Measurements from ENCODE around the gene GPX2.

The GPX2 gene

DNA sequence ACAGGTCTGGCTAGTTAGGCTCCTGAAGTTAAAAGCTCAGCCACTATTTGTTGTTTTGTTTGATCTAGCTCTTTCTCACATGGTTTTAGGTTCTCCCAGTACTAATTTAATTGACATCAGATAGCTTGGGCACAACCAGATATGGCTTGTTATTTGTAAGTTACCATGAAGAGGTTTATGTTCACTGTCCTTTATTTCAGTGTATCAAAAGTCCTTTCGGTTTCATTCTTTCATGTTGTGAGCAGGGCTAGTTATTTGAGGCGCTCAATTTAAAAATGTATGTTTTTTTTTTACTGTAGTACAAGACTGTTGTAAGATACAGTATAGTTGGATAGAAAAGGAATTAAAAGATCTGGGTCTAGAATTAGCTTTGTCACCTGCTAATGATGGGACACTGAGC lies 7.0 kb downstream of the GPX2 start:
- CTCF ChIA-PET, result interaction anchor here (1.5 to 2.0 kb wide), 2 partner anchors 18 to 24 kb away, joined by 6 to 11 read pairs; no protein-coding TSS in a partner anchor
- TF ChIP-seq LEF1 (IDR thresholded peaks at IDR 0.05; ENCODE audit: borderline replicate concordance), result no peak
- no peak for TF ChIP-seq PKNOX1 (IDR thresholded peaks at IDR 0.05)
- TF ChIP-seq ZNF384 (IDR thresholded peaks at IDR 0.05), result no peak
- TF ChIP-seq NFRKB (IDR thresholded peaks at IDR 0.05), result no peak
- no peak for TF ChIP-seq FOXM1 (IDR thresholded peaks at IDR 0.05; ENCODE audit: borderline replicate concordance)
- no peak for TF ChIP-seq ARNT (IDR thresholded peaks at IDR 0.05)
- no peak for TF ChIP-seq ELF4 (IDR thresholded peaks at IDR 0.05)
- TF ChIP-seq FOXA1 (IDR thresholded peaks at IDR 0.05), result no peak
- no peak for TF ChIP-seq HDGF (IDR thresholded peaks at IDR 0.05; ENCODE audit: borderline replicate concordance)
- no peak for TF ChIP-seq CTBP1 (IDR thresholded peaks at IDR 0.05; ENCODE audit: borderline replicate concordance)
- TF ChIP-seq SUZ12 (IDR thresholded peaks at IDR 0.05), result no peak
- TF ChIP-seq SP1 (IDR thresholded peaks at IDR 0.05), result no peak
- TF ChIP-seq TARDBP (IDR thresholded peaks at IDR 0.05), result no peak
- TF ChIP-seq BHLHE40 (IDR thresholded peaks at IDR 0.05; ENCODE audit: borderline replicate concordance), result no peak
- no peak for TF ChIP-seq L3MBTL2 (conservative IDR thresholded peaks at IDR 0.05)
- no peak for TF ChIP-seq FOXK2 (IDR thresholded peaks at IDR 0.05)
- DNase-seq (ENCODE audit: extremely low spot score), result no peak
- POLR2A ChIA-PET, result interaction anchor here (1.2 to 2.4 kb wide), 2 partner anchors 8 to 21 kb away, joined by 3 to 10 read pairs; partner anchors contain the start of gene CHURC1

DNA sequence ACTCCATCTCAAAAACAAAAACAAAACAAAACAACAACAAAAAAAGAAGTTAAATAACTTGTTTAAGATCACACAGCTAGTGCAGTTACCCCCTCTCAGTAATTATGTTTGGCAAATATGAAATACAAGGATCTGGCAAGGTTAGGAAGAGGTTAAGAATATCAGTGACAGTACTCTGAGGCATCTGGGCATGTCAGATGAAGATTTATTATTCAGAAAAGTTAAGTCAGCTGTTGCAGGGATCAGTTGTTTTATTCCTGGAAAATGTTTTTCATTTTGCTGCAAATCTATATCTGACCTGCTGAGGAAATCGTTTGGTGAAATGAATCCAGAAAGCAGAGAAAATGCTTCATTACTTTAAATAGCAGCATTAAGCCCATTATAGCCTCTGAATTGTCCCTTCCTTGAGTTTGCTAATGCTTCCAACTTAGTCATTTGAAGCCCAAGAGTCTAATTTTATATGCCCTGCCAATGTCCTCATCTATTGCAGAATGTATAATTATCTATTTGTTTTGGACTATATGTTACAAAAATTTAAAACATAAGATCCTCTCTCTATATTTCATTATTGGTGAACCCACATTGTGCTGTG lies 8.1 kb downstream of the GPX2 start:
- no peak for DNase-seq (ENCODE audit: extremely low spot score)
- CTCF ChIA-PET, result no interaction called here
- POLR2A ChIA-PET, result no interaction called here
- TF ChIP-seq BHLHE40 (IDR thresholded peaks at IDR 0.05; ENCODE audit: borderline replicate concordance) (no peak), ZNF384 (IDR thresholded peaks at IDR 0.05) (no peak), ELF4 (IDR thresholded peaks at IDR 0.05) (no peak), ARNT (IDR thresholded peaks at IDR 0.05) (no peak)

DNA sequence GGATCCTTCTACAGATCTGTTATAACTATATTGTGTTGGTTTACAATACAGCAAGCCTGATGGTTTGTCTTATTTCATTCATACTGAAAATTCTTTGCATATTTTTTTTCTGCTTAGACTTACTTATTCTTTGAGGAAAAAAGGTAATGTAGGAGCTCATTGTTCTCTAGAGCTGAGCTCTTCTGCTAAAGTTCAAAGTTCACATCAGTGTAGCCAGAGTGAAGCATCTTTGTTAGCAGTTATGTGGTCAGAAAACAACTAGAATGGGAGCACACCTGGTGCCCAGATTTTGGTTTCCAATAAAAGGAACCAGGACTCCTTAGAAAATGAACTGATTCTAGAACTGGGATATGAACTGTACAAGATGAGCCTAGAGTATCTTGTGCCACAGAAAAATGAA lies 10.3 kb downstream of the GPX2 start:
- CTCF ChIA-PET, result interaction anchor here (0.8 kb wide), 1 partner anchor 21 kb away, joined by 3 read pairs; no protein-coding TSS in a partner anchor
- POLR2A ChIA-PET, result no interaction called here

GRCh38 chr14:64931123-64931522 lies 11.4 kb downstream of the GPX2 start:
- POLR2A ChIA-PET, result no interaction called here
- CTCF ChIA-PET, result no interaction called here
- TF ChIP-seq TARDBP (IDR thresholded peaks at IDR 0.05) (no peak), L3MBTL2 (conservative IDR thresholded peaks at IDR 0.05) (no peak), ARNT (IDR thresholded peaks at IDR 0.05) (no peak), SP1 (IDR thresholded peaks at IDR 0.05) (no peak), ELF4 (IDR thresholded peaks at IDR 0.05) (no peak), PKNOX1 (IDR thresholded peaks at IDR 0.05) (no peak), ZNF384 (IDR thresholded peaks at IDR 0.05) (no peak), NFRKB (IDR thresholded peaks at IDR 0.05) (no peak), SUZ12 (IDR thresholded peaks at IDR 0.05) (no peak), CTBP1 (IDR thresholded peaks at IDR 0.05; ENCODE audit: borderline replicate concordance) (no peak), BHLHE40 (IDR thresholded peaks at IDR 0.05; ENCODE audit: borderline replicate concordance) (no peak), LEF1 (IDR thresholded peaks at IDR 0.05; ENCODE audit: borderline replicate concordance) (no peak), FOXM1 (IDR thresholded peaks at IDR 0.05; ENCODE audit: borderline replicate concordance) (no peak)
- DNase-seq (ENCODE audit: extremely low spot score), result no peak

More for the DNA sequence above, 10.3 kb downstream of the GPX2 start:
- TF ChIP-seq LEF1 (IDR thresholded peaks at IDR 0.05; ENCODE audit: borderline replicate concordance) (no peak), ELF4 (IDR thresholded peaks at IDR 0.05) (no peak), BHLHE40 (IDR thresholded peaks at IDR 0.05; ENCODE audit: borderline replicate concordance) (no peak), FOXA1 (IDR thresholded peaks at IDR 0.05) (no peak), FOXK2 (IDR thresholded peaks at IDR 0.05) (no peak), L3MBTL2 (conservative IDR thresholded peaks at IDR 0.05) (no peak), NFRKB (IDR thresholded peaks at IDR 0.05) (no peak), HDGF (IDR thresholded peaks at IDR 0.05; ENCODE audit: borderline replicate concordance) (no peak), SUZ12 (IDR thresholded peaks at IDR 0.05) (no peak), ZNF384 (IDR thresholded peaks at IDR 0.05) (no peak), CTBP1 (IDR thresholded peaks at IDR 0.05; ENCODE audit: borderline replicate concordance) (no peak), PKNOX1 (IDR thresholded peaks at IDR 0.05) (no peak), TARDBP (IDR thresholded peaks at IDR 0.05) (no peak), SP1 (IDR thresholded peaks at IDR 0.05) (no peak), ARNT (IDR thresholded peaks at IDR 0.05) (no peak), FOXM1 (IDR thresholded peaks at IDR 0.05; ENCODE audit: borderline replicate concordance) (no peak)
- DNase-seq (ENCODE audit: extremely low spot score), result no peak

GRCh38 chr14:64930085-64930843 lies 12.3 kb downstream of the GPX2 start:
- no peak for TF ChIP-seq ZNF384 (IDR thresholded peaks at IDR 0.05)
- TF ChIP-seq PKNOX1 (IDR thresholded peaks at IDR 0.05), result no peak
- no peak for TF ChIP-seq SUZ12 (IDR thresholded peaks at IDR 0.05)
- TF ChIP-seq BHLHE40 (IDR thresholded peaks at IDR 0.05; ENCODE audit: borderline replicate concordance), result no peak
- no peak for TF ChIP-seq ELF4 (IDR thresholded peaks at IDR 0.05)
- TF ChIP-seq HDGF (IDR thresholded peaks at IDR 0.05; ENCODE audit: borderline replicate concordance), result no peak
- no peak for TF ChIP-seq SP1 (IDR thresholded peaks at IDR 0.05)
- no peak for TF ChIP-seq ARNT (IDR thresholded peaks at IDR 0.05)
- CTCF ChIA-PET, result no interaction called here
- POLR2A ChIA-PET, result no interaction called here
- DNase-seq (ENCODE audit: extremely low spot score), result no peak
